Lower lobe of right lung (tissue), 2 donors: ENCODE measurements around the gene DCPS. TPM values are rescaled to one million over a fixed set of nuclear protein-coding genes. Genes with fewer than 3 reads are reported as not detected.

ENCODE experiments used
- ATAC-seq, 2 donors: fragments of 200-7000 bp; cut with Tn5 transposase; one replicate each; pipeline ENCODE4 v1.9.1; 2020 to 2022; ENCODE audit warnings: mild to moderate bottlenecking in 2 of 2, moderate library complexity in 2 of 2
- DNase-seq: peaks from one replicate; pipeline ENCODE4 v3.0.0-alpha.2; 2020
- H3K27ac ChIP-seq: fragments of 200-600 bp; one replicate; pipeline ENCODE4 v1.8.0; 2022
- H3K27me3 ChIP-seq: fragments of 200-600 bp; one replicate; pipeline ENCODE4 v1.8.0; 2022; ENCODE audit warnings: low read depth
- H3K36me3 ChIP-seq: fragments of 200-600 bp; one replicate; pipeline ENCODE4 v1.8.0; 2022; ENCODE audit warnings: mild to moderate bottlenecking
- H3K4me1 ChIP-seq: fragments of 200-600 bp; one replicate; pipeline ENCODE4 v1.8.0; 2022
- H3K4me3 ChIP-seq: fragments of 200-600 bp; one replicate; pipeline ENCODE4 v1.8.0; 2022; ENCODE audit warnings: mild to moderate bottlenecking
- H3K9me3 ChIP-seq: fragments of 200-600 bp; one replicate; pipeline ENCODE4 v1.8.0; 2022
- CTCF ChIP-seq: fragments of 200-600 bp; IDR thresholded peaks from one replicate; pipeline ENCODE4 v1.8.0; 2022; ENCODE audit warnings: antibody characterized with exemption, mild to moderate bottlenecking
- intact Hi-C: fragments of 100-400 bp; cut with DNase I; formaldehyde crosslinking; loops from one replicate; pipeline ENCODE4 v1.11.0; 2022
- total RNA-seq: library from RNA; stranded (reverse); fragmentation: NEBNext Ultra II Directional; extraction: Animal tissue kit (Norgen Biotek cat#: 25700); gene quantifications from one replicate; pipeline ENCODE4 v1.2.1, GENCODE V29; 2021
- donor health status: DM: no; HTN: yes; CAD: no; lungs with severe emphysema.

Gene DCPS
- total RNA-seq, 1 donor from 2014 or later: 14.7 TPM

- DNase-seq: no peak
These were observed 7.8 kb downstream of the DCPS start for GRCh38 chr11:126311401-126312291.

GRCh38 chr11:126312961-126313360, 9.1 kb downstream of the DCPS start:
- TF ChIP-seq CTCF: no peak
- intact Hi-C loops: no loop called here
- Histone ChIP-seq H3K27ac (no peak overlapping the region), H3K27me3 (no peaks in the 10 kb centered on the region), H3K4me1 (peaks cover 33% of the 10 kb centered on the region), H3K9me3 (no peaks in the 10 kb centered on the region), H3K4me3 (no peak overlapping the region), H3K36me3 (peaks cover 36% of the 10 kb centered on the region)
- DNase-seq (peak; percentile 11), ATAC-seq (no peak)

More at GRCh38 chr11:126311401-126312291, 7.8 kb downstream of the DCPS start:
- Histone ChIP-seq H3K4me1 (peaks cover 24% of the 10 kb centered on the region), H3K27me3 (no peaks in the 10 kb centered on the region), H3K4me3 (no peak overlapping the region), H3K9me3 (no peaks in the 10 kb centered on the region), H3K36me3 (peaks cover 45% of the 10 kb centered on the region), H3K27ac (peak overlapping the region; percentile 60)
- no peak for TF ChIP-seq CTCF
- intact Hi-C loops: no loop called here
- ATAC-seq: peak; percentile 49 to 71

- H3K4me3 ChIP-seq: no peak overlapping the region
- H3K27ac ChIP-seq: no peak overlapping the region
- H3K9me3 ChIP-seq: no peaks in the 10 kb centered on the region
- intact Hi-C loops: no loop called here
- peaks cover 27% of the 10 kb centered on the region for H3K36me3 ChIP-seq
- H3K4me1 ChIP-seq: peaks cover 42% of the 10 kb centered on the region
- no peak for TF ChIP-seq CTCF
- no peaks in the 10 kb centered on the region for H3K27me3 ChIP-seq
- ATAC-seq (no peak), DNase-seq (no peak)
These were observed 10.0 kb downstream of the DCPS start for GRCh38 chr11:126313826-126314225.

- ATAC-seq: no peak
- TF ChIP-seq CTCF: no peak
- H3K9me3 ChIP-seq: no peaks in the 10 kb centered on the region
- H3K4me3 ChIP-seq: no peak overlapping the region
- no peak for DNase-seq
- peaks cover 11% of the 10 kb centered on the region for H3K36me3 ChIP-seq
- intact Hi-C loops: no loop called here
- H3K27me3 ChIP-seq: no peaks in the 10 kb centered on the region
- H3K4me1 ChIP-seq: peaks cover 27% of the 10 kb centered on the region
- H3K27ac ChIP-seq: peak overlapping the region; percentile 75
These were observed 13.5 kb downstream of the DCPS start for GRCh38 chr11:126317432-126317755.

GRCh38 chr11:126317756-126318573, 14.1 kb downstream of the DCPS start:
- Histone ChIP-seq H3K27ac (peak overlapping the region; percentile 75), H3K36me3 (peaks cover 6% of the 10 kb centered on the region), H3K4me3 (peak overlapping the region; percentile 20), H3K9me3 (no peaks in the 10 kb centered on the region), H3K27me3 (no peaks in the 10 kb centered on the region), H3K4me1 (peaks cover 25% of the 10 kb centered on the region)
- TF ChIP-seq CTCF: no peak
- peak; percentile 87 to 88 for ATAC-seq
- intact Hi-C loops: no loop called here
- peak; percentile 68 for DNase-seq
